HepG2 (cell line): ENCODE measurements around the gene ATOH8. TPM values are rescaled to one million over a fixed set of nuclear protein-coding genes. Genes with fewer than 3 reads are reported as not detected.

Experiments used
- ATAC-seq: fragments of 200-7000 bp; cut with Tn5 transposase; 3 replicates; pipeline ENCODE4 v1.9.1; 2020; ENCODE audit warnings: mild to moderate bottlenecking, moderate library complexity
- BruUV-seq: library from RNA; stranded (reverse); fragments of 400-500 nt; replicated peaks from 2 replicates; lab custom pipeline; 2021; lab: Mats Ljungman, UMichigan
- CTCF ChIA-PET: fragments of 300-600 bp; formaldehyde crosslinking; extraction: SDS; loops from one replicate; lab custom pipeline; 2021; ENCODE audit warnings: low total read pairs, inconsistent platforms, low intra/inter-chr PET ratio; lab: Yijun Ruan, JAX
- POLR2A ChIA-PET: fragments of 350-600 bp; sonication (Branson Sonifier 250); formaldehyde crosslinking; loops from one replicate; lab custom pipeline; 2020; ENCODE audit warnings: antibody characterized with exemption, inconsistent platforms; lab: Yijun Ruan, JAX
- DNase-seq: peaks from one replicate; pipeline ENCODE4 v3.0.0-alpha.2; 2015; ENCODE audit warnings: low spot score
- FAIRE-seq: peaks from 3 replicates; lab custom pipeline; 2011; peaks lifted over from hg19 to GRCh38; lab: Jason Lieb, UNC
- H2AFZ ChIP-seq: one replicate; pipeline ENCODE4 v1.6.1; 2011; ENCODE audit warnings: low read length, inconsistent platforms
- H3K27ac ChIP-seq: fragments of 300-600 bp; 3 replicates; pipeline ENCODE4 v1.8.0; 2011; ENCODE audit warnings: mixed run types, mild to moderate bottlenecking, mixed read lengths, low read length, inconsistent platforms; ENCODE audit not compliant: insufficient read depth; ENCODE audit errors: extremely low read length
- H3K27me3 ChIP-seq, 2 experiments: fragments of 200-600 bp in 1 of 2; 2 replicates in 1 of 2; 3 replicates in 1 of 2; pipeline versions ENCODE4 v1.6.0 to v1.8.0; 2011; ENCODE audit warnings: low read length in 2 of 2, mild to moderate bottlenecking in 2 of 2, moderate library complexity in 2 of 2, inconsistent platforms in 1 of 2; ENCODE audit not compliant: insufficient read depth in 2 of 2, control insufficient read depth in 1 of 2
- H3K36me3 ChIP-seq, 2 experiments: fragments of 200-600 bp in 1 of 2; replicated peaks in 1 of 2; 2 replicates in 1 of 2; 3 replicates in 1 of 2; pipeline versions ENCODE4 v1.5.1 to v1.8.0; 2011; ENCODE audit warnings: low read length in 2 of 2, inconsistent platforms in 1 of 2; ENCODE audit not compliant: insufficient read depth in 2 of 2, control insufficient read depth in 1 of 2
- H3K4me1 ChIP-seq: 2 replicates; pipeline ENCODE4 v1.5.1; 2012; ENCODE audit warnings: low read length, inconsistent platforms; ENCODE audit not compliant: insufficient read depth
- H3K4me2 ChIP-seq: 2 replicates; pipeline ENCODE4 v1.6.0; 2011; ENCODE audit warnings: low read depth, low read length, inconsistent platforms
- H3K4me3 ChIP-seq, 3 experiments: fragments of 200-600 bp in 1 of 3; sonication (generic), shearing (Covaris generic) in 1 of 3; replicated peaks in 1 of 3; 2 replicates each; pipeline ENCODE4 v1.5.1; 2011 to 2016; ENCODE audit warnings: low read length in 3 of 3, inconsistent platforms in 2 of 3, low read depth in 2 of 3, mild to moderate bottlenecking in 2 of 3, control low read depth in 1 of 3, mixed read lengths in 1 of 3; ENCODE audit not compliant: insufficient read depth in 1 of 3
- H3K79me2 ChIP-seq: one replicate; pipeline ENCODE4 v1.6.1; 2011; ENCODE audit warnings: low read length, inconsistent platforms; ENCODE audit not compliant: insufficient read depth
- H3K9ac ChIP-seq: 2 replicates; pipeline ENCODE4 v1.6.0; 2011; ENCODE audit warnings: mild to moderate bottlenecking, low read depth, low read length, inconsistent platforms; ENCODE audit not compliant: insufficient read depth
- H3K9me3 ChIP-seq: 2 replicates; pipeline ENCODE4 v1.5.1; 2012; ENCODE audit warnings: mild to moderate bottlenecking, low read length
- H4K20me1 ChIP-seq: 2 replicates; pipeline ENCODE4 v1.6.0; 2011; ENCODE audit warnings: inconsistent platforms, mild to moderate bottlenecking, low read length, moderate library complexity; ENCODE audit not compliant: insufficient read depth
- CBX2 ChIP-seq, 2 experiments: fragments of 200-600 bp in 1 of 2; sonication (generic); formaldehyde crosslinking in 1 of 2; IDR thresholded peaks; 2 replicates each; pipeline versions ENCODE4 v1.7.0 to v1.8.1; 2018 to 2022; ENCODE audit warnings: low read depth in 2 of 2, low read length in 1 of 2, mild to moderate bottlenecking in 1 of 2, missing genetic modification reagents in 1 of 2
- CEBPB ChIP-seq: IDR thresholded peaks from 2 replicates; pipeline ENCODE4 v1.6.1; 2011; ENCODE audit warnings: low read depth, low read length, improper control_type of control experiment, borderline replicate concordance
- KAT8 ChIP-seq: IDR thresholded peaks from 2 replicates; pipeline ENCODE4 v1.6.1; 2016; ENCODE audit warnings: missing genetic modification reagents, missing compliant biosample characterization
- NONO ChIP-seq, 2 experiments: fragments of 450-650 bp in 1 of 2; sonication (generic) in 1 of 2; formaldehyde crosslinking in 1 of 2; IDR thresholded peaks in 1 of 2; conservative IDR thresholded peaks in 1 of 2; 2 replicates each; pipeline versions ENCODE4 v1.6.1 to v1.8.0; 2017 to 2022; ENCODE audit warnings: mild to moderate bottlenecking in 1 of 2, missing genetic modification reagents in 1 of 2, moderate library complexity in 1 of 2
- PCBP2 ChIP-seq: fragments of 200-400 bp; formaldehyde crosslinking; optimal IDR thresholded peaks from 2 replicates; pipeline ENCODE3; 2018; ENCODE audit warnings: low read length, low read depth; ENCODE audit not compliant: poor library complexity, severe bottlenecking
- PHF8 ChIP-seq: sonication (generic); formaldehyde crosslinking; IDR thresholded peaks from 2 replicates; pipeline ENCODE4 v1.5.0; 2020; ENCODE audit warnings: missing genetic modification reagents
- TMF1 ChIP-seq: sonication (generic); formaldehyde crosslinking; IDR thresholded peaks from 2 replicates; pipeline ENCODE4 v1.8.1; 2022; ENCODE audit warnings: low read depth, missing genetic modification reagents
- ZNF20 ChIP-seq: sonication (generic); formaldehyde crosslinking; IDR thresholded peaks from 2 replicates; pipeline ENCODE4 v1.4.0; 2020; ENCODE audit warnings: mild to moderate bottlenecking, moderate library complexity, missing genetic modification reagents
- ZNF501 ChIP-seq: sonication (generic); formaldehyde crosslinking; IDR thresholded peaks from 2 replicates; pipeline ENCODE4 v1.5.1; 2020; ENCODE audit warnings: mild to moderate bottlenecking, moderate library complexity, missing genetic modification reagents
- ZNF775 ChIP-seq: sonication (generic); formaldehyde crosslinking; IDR thresholded peaks from 2 replicates; pipeline ENCODE4 v1.4.0; 2020; ENCODE audit warnings: missing genetic modification reagents, mild to moderate bottlenecking, moderate library complexity, borderline replicate concordance
- ZNF891 ChIP-seq: sonication (generic); formaldehyde crosslinking; IDR thresholded peaks from 2 replicates; pipeline ENCODE4 v1.5.0; 2020; ENCODE audit warnings: mild to moderate bottlenecking, missing genetic modification reagents
- WGBS: methylation state at CpG from one replicate; pipeline ENCODE4 v1.1.6; 2017; ENCODE audit warnings: low lambda C conversion rate; 5-methylcytosine and 5-hydroxymethylcytosine counted together
- in situ Hi-C: cut with HindIII; loops from 2 replicates; pipeline ENCODE4 v1.10.0; 2017; ENCODE audit warnings: low pct_unique_long_range_greater_than_20kb; ENCODE audit not compliant: extremely low pct_ligation_motif_present
- intact Hi-C: fragments of 100-400 bp; cut with micrococcal nuclease; formaldehyde crosslinking; loops from one replicate; pipeline ENCODE4 v1.10.0; 2022; ENCODE audit not compliant: unreplicated experiment
- polyA plus RNA-seq, 8 experiments: library from polyadenylated mRNA; depleted of rRNA in 3 of 8; stranded (reverse) in 7 of 8; unstranded in 1 of 8; fragments of >200 nt; fragmentation: Illumina TruSeq in 4 of 8; extraction: Trizol in 4 of 8; gene quantifications; 2 replicates each; pipeline versions ENCODE4 v1.2.1 to v1.2.3, GENCODE V29; 2011 to 2016; ENCODE audit warnings: low read depth in 4 of 8, missing spikeins in 1 of 8, mixed read lengths in 1 of 8; ENCODE audit not compliant: insufficient read depth in 1 of 8
- total RNA-seq, 5 experiments: library from RNA; depleted of rRNA; stranded (reverse); fragments of >200 nt; fragmentation: Illumina TruSeq; extraction: Trizol; gene quantifications; 2 replicates each; pipeline ENCODE4 v1.2.3, GENCODE V29; 2016; ENCODE audit warnings: low read depth in 1 of 5
- TF ChIP-seq, protein P1 (sequence below): sonication (generic); formaldehyde crosslinking; IDR thresholded peaks from 2 replicates; pipeline ENCODE4 v1.4.0; 2020; ENCODE audit warnings: missing genetic modification reagents

Gene ATOH8
- total and polyA plus RNA-seq, 2 of the 13 experiments (the other 11 are each of a cell fraction or from before 2014, with no cell fraction given): 0.13 to 0.61 TPM

DNA sequence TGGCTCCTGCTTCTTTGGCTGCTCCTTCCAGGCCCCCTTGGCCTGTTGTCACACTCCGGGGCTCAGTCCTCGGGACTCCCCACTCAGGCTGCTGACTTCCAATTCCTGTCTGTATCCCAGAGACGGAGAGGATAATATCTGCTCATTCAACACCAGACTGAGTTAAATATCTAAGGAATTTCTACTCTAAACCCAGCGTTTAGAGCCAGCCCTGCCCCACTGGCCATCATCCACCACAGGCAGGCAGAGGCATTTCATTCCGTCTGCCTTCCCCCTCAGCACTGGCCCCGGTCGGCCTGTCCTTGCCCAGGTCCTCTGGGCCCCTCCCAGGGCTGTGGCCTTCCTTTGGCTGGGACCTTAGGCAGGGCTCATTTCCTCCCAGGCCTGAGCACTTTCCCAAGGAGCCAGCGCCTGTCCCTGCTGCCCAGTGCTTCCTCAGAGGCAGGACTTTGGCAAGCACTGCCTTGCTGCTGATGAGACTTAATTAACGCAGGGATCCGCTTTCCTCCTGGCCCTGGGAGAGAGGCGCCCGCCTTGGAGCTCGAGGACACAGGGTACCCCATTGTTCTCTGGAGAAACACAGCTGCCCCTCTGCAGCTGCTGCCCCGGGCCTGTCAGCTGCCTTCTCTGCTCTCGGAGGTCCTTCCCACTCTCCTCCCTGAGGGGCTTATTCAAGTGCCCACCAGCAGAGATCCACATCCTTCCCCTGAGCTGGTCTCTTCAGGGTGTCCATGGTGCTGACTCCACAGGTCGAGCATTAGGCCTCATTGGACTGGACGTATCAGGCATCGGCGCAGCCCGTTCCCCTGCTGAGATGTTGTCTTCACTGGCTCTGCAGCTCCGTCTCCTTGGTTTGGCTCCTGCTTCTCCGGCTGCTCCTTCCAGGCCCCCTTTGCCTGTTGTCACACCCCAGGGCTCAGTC is 42.8 kb downstream of the ATOH8 start:
- in situ Hi-C loops: no loop called here

DNA sequence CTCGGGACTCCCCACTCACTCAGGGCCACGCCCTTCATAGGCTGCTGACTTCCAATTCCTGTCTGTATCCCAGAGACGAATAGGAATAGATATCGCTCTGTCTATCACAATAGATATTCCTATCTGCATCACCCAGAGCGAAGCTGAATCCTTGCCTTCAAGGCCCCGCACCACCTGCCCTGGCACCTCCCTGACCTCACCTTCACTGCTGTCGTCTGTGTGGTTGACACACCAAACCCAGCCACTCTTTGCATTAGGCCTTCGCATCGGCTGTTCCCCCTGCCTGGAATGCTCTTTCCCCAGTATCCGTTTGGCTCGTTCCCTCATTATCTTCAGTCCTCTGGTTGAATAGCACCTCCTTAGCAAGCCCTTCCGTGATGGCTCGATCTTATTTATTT is 43.5 kb downstream of the ATOH8 start:
- peaks cover 61% of the 10 kb centered on the region for H3K4me1 ChIP-seq
- no peak overlapping the region for H3K4me3 ChIP-seq
- in situ Hi-C loops: no loop called here
- FAIRE-seq (no peak), DNase-seq (no peak), ATAC-seq (no peak)
- no TSS peak for BruUV-seq
- no peaks in the 10 kb centered on the region for H3K79me2 ChIP-seq
- no peaks in the 10 kb centered on the region for H4K20me1 ChIP-seq
- ChIA-PET CTCF (interaction anchor here (1.2 to 1.6 kb wide), 3 partner anchors 17 to 69 kb away, joined by 3 to 8 read pairs (median 5); no protein-coding TSS in a partner anchor), POLR2A (no interaction called here)
- no peaks in the 10 kb centered on the region; a peak in 1 of 5 replicates for H3K27me3 ChIP-seq
- intact Hi-C loops: no loop called here
- H2AFZ ChIP-seq: no peak overlapping the region
- no peaks in the 10 kb centered on the region for H3K36me3 ChIP-seq
- 84% methylated on average over 13 of the region's 13 CpGs for WGBS
- no peak overlapping the region for H3K4me2 ChIP-seq
- H3K9ac ChIP-seq: no peak overlapping the region
- no peak overlapping the region for H3K27ac ChIP-seq
- no peaks in the 10 kb centered on the region for H3K9me3 ChIP-seq
- no peak for TF ChIP-seq PHF8 (CRISPR knock-in tag)
- no peak for TF ChIP-seq TMF1
- no peak for TF ChIP-seq NONO (IDR thresholded peaks at IDR 0.05)
- TF ChIP-seq NONO (CRISPR knock-in tag; conservative IDR thresholded peaks at IDR 0.05): no peak
- no peak for TF ChIP-seq ZNF775 (CRISPR knock-in tag)
- no peak for TF ChIP-seq PCBP2
- TF ChIP-seq, protein P1, sequence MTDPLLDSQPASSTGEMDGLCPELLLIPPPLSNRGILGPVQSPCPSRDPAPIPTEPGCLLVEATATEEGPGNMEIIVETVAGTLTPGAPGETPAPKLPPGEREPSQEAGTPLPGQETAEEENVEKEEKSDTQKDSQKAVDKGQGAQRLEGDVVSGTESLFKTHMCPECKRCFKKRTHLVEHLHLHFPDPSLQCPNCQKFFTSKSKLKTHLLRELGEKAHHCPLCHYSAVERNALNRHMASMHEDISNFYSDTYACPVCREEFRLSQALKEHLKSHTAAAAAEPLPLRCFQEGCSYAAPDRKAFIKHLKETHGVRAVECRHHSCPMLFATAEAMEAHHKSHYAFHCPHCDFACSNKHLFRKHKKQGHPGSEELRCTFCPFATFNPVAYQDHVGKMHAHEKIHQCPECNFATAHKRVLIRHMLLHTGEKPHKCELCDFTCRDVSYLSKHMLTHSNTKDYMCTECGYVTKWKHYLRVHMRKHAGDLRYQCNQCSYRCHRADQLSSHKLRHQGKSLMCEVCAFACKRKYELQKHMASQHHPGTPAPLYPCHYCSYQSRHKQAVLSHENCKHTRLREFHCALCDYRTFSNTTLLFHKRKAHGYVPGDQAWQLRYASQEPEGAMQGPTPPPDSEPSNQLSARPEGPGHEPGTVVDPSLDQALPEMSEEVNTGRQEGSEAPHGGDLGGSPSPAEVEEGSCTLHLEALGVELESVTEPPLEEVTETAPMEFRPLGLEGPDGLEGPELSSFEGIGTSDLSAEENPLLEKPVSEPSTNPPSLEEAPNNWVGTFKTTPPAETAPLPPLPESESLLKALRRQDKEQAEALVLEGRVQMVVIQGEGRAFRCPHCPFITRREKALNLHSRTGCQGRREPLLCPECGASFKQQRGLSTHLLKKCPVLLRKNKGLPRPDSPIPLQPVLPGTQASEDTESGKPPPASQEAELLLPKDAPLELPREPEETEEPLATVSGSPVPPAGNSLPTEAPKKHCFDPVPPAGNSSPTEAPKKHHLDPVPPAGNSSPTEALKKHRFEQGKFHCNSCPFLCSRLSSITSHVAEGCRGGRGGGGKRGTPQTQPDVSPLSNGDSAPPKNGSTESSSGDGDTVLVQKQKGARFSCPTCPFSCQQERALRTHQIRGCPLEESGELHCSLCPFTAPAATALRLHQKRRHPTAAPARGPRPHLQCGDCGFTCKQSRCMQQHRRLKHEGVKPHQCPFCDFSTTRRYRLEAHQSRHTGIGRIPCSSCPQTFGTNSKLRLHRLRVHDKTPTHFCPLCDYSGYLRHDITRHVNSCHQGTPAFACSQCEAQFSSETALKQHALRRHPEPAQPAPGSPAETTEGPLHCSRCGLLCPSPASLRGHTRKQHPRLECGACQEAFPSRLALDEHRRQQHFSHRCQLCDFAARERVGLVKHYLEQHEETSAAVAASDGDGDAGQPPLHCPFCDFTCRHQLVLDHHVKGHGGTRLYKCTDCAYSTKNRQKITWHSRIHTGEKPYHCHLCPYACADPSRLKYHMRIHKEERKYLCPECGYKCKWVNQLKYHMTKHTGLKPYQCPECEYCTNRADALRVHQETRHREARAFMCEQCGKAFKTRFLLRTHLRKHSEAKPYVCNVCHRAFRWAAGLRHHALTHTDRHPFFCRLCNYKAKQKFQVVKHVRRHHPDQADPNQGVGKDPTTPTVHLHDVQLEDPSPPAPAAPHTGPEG: no peak

More for the DNA sequence above, 42.8 kb downstream of the ATOH8 start:
- 66% methylated on average over 19 of the region's 22 CpGs for WGBS
- Histone ChIP-seq H3K27me3 (no peaks in the 10 kb centered on the region; a peak in 1 of 5 replicates), H3K9me3 (no peaks in the 10 kb centered on the region)
- no TSS peak for BruUV-seq
- no peak for TF ChIP-seq ZNF20
- no peak for TF ChIP-seq CEBPB
- no peak for TF ChIP-seq KAT8 (CRISPR knock-in tag)
- TF ChIP-seq ZNF891: no peak
- TF ChIP-seq CBX2 (IDR thresholded peaks at IDR 0.05; ENCODE audit: low read depth, low read length): no peak
- no peak for TF ChIP-seq CBX2 (CRISPR knock-in tag; IDR thresholded peaks at IDR 0.05; ENCODE audit: low read depth)
- TF ChIP-seq ZNF501 (CRISPR knock-in tag): no peak
- TF ChIP-seq, all 625 proteins: peak for 0
- ChIA-PET CTCF (interaction anchor here (0.8 to 1.4 kb wide), 2 partner anchors 18 to 47 kb away, joined by 3 read pairs; no protein-coding TSS in a partner anchor), POLR2A (no interaction called here)
- Histone ChIP-seq H3K4me3 (no peak overlapping the region), H2AFZ (no peak overlapping the region), H3K27ac (no peak overlapping the region), H4K20me1 (no peaks in the 10 kb centered on the region), H3K4me2 (no peak overlapping the region), H3K36me3 (no peaks in the 10 kb centered on the region), H3K4me1 (peaks cover 61% of the 10 kb centered on the region), H3K79me2 (no peaks in the 10 kb centered on the region), H3K9ac (no peak overlapping the region)
- ATAC-seq (peak; percentile 7; the same call in 1 of the 3 replicates), FAIRE-seq (no peak), DNase-seq (no peak)
- intact Hi-C loops: no loop called here
